GM12874 (cell line): Measurements from ENCODE around the gene CBX2.

Experiments used
- TF ChIP-seq, protein P1 (sequence below): IDR thresholded peaks from 2 replicates; pipeline ENCODE4 v1.5.1; 2011; ENCODE audit warnings: low read depth, mild to moderate bottlenecking, control low read depth, low read length, moderate library complexity; ENCODE audit not compliant: insufficient read depth

CBX2 gene

DNA sequence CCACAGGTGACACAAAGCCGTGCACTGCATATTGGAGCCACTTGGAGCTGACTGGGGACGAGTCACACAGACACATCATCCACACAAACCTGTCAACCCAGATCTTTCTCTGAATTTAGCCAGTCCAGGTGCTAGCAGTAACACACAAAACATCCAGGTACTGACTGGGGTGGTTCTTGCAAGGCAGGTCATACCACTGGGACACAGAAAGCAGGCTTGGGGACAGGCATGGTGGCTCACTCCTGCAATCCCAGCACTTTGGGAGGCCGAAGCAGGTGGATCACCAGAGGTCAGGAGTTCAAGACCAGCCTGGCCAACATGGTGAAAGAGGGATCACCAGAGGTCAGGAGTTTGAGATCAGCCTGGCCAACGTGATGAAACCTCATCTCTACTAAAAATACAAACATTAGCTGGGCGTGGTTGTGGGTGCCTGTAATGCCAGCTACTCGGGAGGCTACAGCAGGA is 32.3 kb upstream of the CBX2 start:
- TF ChIP-seq, protein P1, sequence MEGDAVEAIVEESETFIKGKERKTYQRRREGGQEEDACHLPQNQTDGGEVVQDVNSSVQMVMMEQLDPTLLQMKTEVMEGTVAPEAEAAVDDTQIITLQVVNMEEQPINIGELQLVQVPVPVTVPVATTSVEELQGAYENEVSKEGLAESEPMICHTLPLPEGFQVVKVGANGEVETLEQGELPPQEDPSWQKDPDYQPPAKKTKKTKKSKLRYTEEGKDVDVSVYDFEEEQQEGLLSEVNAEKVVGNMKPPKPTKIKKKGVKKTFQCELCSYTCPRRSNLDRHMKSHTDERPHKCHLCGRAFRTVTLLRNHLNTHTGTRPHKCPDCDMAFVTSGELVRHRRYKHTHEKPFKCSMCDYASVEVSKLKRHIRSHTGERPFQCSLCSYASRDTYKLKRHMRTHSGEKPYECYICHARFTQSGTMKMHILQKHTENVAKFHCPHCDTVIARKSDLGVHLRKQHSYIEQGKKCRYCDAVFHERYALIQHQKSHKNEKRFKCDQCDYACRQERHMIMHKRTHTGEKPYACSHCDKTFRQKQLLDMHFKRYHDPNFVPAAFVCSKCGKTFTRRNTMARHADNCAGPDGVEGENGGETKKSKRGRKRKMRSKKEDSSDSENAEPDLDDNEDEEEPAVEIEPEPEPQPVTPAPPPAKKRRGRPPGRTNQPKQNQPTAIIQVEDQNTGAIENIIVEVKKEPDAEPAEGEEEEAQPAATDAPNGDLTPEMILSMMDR = no peak

DNA sequence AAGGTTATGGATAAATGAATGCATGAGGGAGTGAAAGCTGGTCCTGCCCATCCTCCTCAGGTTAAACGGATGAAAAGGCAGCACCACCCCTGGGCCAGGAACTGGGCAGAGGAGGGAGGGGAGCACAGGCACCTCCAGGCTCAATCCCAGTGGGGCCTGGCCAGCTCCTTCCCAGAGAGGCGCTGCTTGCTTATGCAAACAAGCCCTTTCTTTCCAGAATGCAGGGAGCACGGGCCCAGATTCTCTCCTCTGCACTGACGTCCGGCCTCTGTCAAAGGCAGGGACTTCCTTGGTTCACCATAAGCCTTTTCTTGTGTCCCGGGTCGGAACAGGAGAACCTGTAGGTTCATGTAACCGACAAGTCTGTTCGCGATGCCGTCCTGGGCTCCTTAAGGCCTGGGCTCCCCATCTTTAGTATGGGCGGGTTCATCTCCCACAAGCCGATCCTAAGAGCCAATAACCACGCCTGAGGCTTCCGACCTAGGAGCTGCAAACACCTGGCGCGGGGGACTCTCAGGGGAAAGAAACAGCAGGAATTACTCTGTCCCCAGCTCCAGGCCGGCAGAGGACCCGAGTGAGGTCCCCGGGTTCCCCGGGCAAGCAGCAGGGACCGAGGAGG is 30.9 kb upstream of the CBX2 start:
- TF ChIP-seq, protein P1 = no peak

DNA sequence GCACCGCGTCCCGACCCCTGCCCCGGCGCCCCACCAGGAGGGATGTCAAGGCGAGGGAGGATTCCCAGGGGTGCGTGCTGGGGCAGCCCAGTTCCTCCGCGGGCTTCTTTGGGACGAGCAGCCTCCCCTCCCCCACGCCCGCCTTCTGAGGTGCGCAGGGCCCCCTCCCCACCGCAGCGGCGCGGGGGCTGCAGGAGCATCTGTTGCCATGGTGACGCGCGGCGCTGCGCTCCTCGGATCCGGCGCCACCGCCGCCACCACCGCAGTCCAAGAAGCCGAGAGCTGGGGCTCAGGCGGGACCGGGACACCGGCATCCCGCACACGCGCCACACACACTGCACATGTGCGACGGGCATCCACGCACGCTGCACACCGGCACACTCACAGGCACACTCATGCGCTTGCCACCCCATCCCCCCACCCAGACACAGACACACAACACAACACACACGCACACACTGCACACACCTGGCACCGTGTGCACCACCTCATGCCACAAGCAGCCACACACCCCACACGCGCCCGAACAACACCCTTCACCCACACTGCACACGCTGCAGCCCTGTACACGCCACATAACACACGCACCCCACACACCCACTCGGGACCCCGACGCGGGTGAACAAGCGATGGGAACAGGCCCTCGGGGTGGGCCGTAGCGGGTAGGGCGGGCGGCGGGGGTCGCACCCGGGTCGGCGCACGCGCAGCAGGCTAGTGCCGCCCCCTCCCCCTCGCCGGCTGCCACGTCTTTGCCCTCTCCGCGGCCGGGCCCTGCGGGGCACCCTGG is 30.2 kb upstream of the CBX2 start:
- TF ChIP-seq, protein P1 = no peak

DNA sequence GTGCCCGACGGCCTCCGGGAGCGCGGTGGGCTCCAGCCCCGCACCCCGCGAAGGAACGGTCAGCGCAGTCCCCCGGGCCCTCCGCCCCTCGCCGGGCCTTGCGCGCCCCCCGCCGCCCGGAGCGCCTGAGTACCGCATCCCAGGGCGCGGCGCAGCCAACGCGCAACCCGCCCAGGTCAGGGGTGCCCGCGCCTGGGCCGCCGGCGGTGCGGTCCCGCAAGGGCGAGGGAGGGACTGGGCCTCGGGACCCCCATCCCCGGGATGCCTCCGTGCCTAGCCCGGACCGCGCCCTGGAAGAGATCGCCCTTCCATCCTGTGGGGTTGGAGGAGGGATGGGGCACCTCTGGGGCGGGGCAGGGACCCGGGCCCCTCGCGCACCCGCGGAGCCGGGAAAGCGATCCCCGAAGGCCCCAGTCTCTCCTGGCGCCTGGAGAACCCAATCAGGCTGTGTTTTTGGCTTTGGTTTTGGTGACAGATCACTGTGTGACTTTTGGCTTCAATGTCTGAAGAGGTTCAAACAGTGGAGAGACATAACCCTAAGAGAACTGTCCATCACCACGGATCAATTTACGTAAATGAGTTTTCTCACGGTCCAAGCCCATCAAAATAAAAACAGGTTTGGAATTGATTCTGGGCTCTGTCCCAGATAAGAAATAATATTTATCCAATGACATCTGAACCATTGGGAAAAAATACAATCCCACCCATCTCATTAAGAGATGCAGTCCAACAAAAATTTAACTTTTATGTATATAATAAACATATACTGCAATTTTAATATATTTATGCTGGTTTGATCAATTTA is 29.5 kb upstream of the CBX2 start:
- TF ChIP-seq, protein P1 = no peak

DNA sequence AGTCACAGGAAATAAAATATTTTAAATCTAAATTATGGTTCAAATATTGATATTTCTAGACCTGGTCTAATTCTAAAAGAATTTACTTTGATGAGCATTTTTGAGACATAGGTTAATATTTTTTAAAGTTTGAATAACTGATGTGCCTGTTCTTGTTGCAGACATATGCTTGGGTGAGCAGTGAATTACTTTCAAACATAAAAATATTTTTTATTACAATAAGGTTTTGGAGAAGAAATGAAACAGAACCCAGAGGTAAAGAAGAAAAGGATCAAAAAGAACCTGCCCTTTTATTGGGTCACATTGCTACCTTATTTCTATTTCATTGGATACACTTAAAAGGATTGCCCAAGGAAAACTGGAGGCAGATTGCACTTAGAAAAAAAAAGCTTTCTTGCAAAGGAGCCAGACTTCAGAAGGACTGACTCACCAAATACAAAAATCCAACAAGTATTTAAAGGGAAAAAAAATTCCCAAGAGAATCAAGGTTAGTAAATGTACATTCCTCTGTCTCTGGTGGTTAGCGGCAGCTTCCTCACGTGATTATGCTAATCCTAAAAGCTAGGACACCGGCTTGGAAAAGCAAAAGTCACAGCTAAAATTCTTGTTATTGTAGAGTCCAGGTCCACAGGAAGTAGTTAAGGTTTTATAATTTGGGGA is 28.7 kb upstream of the CBX2 start:
- TF ChIP-seq, protein P1 = no peak

DNA sequence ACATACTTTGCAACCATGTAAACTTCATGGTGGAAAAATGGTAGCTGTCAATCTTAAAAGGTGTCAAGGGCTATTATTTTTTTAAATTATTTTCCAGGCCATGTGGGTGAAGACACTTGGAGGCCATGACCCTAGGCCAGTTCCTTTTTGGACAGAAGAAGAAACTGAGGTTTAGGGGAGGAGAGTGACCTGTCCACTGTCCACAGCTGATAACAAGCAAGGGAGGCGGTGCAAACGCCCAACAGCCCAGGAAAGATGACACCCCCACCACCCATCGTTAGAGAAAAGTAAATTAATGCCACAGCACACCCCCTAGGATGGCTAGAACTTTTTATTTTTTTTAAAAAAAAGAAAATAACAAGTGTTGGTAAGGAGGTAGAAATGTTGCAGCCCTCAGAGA is 28.0 kb upstream of the CBX2 start:
- TF ChIP-seq, protein P1 = no peak
